GM21367 (cell line): Measurements from ENCODE around the gene FBXO28.
"Not testable (repeated sequence)": the region's sequence is repeated elsewhere in the genome, so short reads cannot be mapped to it uniquely, and the experiment has no call there.

Experiments used
- ATAC-seq: cut with Tn5 transposase; IDR thresholded peaks from one replicate; pipeline ENCODE4 v1.9.1; 2021; ENCODE audit not compliant: unreplicated experiment

FBXO28 gene

DNA sequence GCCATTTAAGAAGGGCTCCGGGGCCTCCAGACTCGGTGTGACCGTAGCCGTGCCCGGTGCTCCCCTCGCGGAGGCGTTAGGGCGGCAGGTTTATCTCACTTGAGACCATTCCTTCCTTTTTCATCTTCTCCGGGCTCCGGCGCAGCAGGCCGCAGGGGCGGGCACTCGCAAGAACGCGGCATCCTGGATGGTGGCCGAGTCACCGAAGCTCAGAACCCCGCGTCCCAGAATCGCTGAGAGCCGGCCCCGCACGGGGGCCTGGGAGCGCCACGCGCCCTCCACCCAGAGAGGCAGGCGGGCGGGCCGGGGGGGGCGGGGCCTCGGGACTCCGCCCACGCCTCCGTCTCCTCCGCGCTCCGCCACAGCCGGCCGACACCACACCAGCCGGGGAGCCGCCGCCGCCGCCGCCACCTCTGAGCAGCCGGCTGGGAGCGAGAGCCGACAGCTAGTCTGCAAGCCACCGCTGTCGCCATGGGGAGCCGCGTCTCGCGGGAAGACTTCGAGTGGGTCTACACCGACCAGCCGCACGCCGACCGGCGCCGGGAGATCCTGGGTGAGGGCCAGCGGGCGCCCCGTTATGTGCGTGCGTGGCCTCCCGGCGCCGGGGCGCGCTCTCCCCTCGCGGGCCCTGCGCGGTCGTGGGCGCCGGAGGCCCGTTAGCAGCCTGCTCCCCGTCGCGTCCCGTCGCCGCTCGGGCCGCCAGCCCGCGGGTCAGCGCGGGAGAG is 69.1 kb downstream of the FBXO28 start, which contains the start of gene DEGS1:
Gene DEGS1 (plus strand): TSS at position 375 of the 725 bp plus-strand sequence. CDS start 97 bp downstream, at position 472.
- peak; percentile 50 for ATAC-seq

DNA sequence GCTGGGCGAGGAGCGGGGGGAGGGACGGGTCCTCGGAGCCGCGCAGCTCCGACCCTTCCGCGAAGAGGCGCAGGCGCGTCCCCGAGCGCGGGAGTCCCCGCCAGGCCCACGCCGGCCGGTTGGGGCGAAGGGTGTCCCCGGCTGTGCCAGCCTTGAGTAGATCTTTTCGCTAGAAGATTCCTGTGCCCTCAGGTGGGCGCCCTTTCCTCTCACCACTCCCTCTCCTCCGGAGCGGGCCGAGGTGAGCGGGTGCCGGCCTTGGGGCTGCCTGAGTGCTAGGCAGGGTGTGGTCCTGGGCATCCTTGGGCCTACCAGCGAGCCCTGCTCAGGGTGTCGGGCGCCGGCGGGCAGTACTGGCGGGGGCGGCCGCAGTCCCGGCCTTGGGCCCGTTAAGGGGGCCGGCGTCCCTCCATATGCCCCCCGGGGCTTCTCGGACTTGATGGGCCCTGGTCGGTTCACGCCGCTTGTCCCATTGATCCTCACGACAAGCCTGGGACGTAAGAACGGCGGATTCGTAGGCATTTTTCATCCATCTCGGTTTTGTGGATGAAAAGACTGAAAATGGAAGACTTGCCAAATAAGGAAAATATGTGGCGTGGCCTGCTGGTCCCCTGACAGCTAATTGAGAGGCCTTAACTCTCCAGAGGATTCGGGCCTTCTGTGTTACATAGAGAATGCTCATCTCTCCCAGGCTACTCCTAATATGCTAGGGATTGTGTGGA is 69.8 kb downstream of the FBXO28 start:
- peak; percentile 37 for ATAC-seq

DNA sequence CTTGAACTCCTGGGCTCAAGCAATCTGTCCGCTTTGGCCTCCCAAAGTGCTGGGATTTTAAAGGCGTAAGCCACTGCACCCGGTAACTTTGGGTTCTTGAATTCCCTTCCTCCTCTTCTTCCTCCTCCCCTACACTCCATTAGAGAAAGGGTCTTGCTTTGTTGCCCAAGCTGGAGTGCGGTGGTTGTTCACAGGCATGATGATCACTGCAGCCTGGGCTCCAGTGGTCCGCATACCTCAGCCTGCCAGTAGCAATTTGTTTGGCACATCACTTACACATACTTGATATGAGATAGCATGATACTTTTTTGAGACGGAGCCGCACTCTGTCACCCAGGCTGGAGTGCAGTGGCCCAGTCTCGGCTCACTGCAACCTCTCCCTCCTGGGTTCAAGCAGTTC is 71.3 kb downstream of the FBXO28 start:
- no peak for ATAC-seq

DNA sequence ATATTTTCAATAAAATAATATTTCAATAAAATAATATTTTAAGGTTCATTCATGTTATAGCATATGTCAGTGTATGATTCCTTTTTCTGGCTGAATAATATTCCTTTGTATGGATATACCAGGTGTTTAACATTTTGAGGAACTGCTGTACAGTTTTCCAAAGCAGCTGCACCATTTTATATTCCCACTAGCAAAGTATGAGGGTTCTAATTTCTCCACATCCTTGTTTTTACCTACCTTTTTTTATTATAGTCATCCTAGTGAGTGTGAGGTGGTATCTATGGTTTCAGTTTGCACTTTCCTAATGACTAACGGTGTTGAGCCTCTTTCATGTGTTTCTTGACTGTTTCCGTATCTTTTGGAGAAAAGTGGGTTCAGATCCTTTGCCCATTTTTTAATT is 74.4 kb downstream of the FBXO28 start:
- no peak for ATAC-seq

DNA sequence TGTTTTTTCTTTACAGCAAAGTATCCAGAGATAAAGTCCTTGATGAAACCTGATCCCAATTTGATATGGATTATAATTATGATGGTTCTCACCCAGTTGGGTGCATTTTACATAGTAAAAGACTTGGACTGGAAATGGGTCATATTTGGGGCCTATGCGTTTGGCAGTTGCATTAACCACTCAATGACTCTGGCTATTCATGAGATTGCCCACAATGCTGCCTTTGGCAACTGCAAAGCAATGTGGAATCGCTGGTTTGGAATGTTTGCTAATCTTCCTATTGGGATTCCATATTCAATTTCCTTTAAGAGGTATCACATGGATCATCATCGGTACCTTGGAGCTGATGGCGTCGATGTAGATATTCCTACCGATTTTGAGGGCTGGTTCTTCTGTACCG is 75.7 kb downstream of the FBXO28 start:
- no peak for ATAC-seq

DNA sequence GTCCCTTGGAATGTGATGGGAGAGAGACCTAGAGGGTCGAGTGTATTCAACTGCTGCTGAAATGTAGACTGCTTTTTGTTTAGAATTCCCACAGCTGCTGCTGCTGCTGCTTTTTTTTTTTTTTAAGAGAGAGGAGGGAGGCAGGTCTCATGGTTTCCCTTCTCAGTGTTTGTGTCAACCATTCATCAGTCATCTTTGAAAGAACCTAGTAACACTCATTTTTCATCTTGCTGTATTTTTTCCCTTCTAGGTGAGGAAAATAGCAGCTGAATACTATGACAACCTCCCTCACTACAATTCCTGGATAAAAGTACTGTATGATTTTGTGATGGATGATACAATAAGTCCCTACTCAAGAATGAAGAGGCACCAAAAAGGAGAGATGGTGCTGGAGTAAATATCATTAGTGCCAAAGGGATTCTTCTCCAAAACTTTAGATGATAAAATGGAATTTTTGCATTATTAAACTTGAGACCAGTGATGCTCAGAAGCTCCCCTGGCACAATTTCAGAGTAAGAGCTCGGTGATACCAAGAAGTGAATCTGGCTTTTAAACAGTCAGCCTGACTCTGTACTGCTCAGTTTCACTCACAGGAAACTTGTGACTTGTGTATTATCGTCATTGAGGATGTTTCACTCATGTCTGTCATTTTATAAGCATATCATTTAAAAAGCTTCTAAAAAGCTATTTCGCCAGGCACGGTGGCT is 78.3 kb downstream of the FBXO28 start:
- peak; percentile 52 for ATAC-seq

DNA sequence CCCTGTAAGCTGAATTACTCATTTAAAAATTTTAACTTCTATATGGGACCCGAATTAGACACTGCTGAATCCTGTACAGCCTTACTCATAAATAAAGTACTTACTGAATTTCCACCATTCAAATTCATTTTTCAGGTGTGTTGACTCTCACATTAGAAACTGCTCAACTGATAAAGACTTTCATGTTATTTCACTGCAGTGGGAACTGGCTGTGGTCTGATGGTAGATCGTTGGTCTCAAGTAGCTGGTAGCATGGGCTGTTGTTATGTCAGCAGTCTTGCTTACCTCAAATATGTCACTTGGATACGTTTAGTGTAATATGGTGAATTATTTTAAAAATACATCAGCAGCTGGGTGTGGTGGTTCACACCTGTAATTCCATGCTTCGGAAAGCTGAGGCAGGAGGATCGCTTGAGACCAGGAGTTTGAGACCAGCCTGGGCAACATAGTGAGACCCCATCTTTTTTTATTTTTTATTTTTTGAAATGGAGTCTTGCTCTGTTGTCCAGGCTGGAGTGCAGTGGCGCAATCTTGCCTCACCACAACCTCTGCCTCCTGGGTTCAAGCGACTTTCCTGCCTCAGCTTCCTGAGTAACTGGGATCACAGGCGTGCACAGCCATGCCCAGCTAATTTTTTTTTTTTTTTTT is 79.5 kb downstream of the FBXO28 start:
- ATAC-seq = no peak

DNA sequence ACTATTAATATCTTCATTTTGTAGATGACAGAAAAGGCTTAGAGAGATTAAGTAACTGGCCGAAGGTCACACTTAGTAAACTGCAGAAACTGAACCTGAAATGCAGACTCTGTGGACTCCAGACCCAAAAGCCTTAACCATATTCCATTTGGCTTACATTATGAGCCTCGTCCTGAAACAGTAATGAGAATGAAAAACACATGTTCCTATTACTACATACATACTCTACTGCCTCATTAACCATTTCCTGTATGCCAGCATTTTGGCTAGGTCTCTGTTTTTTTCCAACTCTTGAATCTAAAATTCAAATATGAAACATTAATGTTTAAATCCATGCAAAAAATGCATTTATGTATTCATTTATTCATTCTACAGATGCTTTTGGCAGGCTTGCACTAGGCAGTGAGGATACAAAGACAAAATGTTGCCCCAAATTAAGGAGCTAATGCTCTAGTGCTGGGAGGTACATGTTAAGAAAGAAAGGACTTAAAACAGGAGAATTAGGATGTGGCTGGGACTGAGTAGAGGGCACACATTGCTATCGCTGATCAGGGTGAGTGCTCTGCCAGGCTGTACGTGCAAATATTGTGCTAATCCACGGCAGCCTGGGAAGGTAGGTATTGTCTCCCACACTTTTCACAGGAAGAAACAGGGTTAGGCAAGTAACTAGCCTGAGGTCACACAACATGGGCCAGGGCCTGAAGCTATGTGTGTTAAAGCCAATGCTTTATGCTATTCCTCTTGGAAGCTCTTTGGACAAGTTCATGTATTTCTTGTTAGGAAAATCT is 83.1 kb downstream of the FBXO28 start:
- no peak for ATAC-seq

DNA sequence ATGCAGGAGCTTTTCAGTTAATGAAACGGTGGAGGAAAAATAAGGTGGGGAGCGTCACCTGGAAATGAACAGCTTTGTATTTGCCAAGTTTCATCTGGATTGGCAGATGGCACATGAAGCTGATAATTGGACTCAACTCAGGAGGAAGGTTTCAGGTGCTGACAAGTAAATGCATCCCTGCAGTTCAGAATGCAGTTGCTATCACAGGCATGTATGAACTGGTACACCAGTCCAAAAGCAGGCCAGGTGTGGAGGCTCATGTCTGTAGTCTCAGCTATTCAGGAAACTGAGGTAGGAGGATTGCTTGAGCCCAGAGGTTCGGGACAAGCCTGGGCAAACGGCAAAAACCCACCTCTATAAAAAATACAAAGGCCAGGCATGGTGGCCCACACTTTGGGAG is 84.7 kb downstream of the FBXO28 start:
- no peak for ATAC-seq

DNA sequence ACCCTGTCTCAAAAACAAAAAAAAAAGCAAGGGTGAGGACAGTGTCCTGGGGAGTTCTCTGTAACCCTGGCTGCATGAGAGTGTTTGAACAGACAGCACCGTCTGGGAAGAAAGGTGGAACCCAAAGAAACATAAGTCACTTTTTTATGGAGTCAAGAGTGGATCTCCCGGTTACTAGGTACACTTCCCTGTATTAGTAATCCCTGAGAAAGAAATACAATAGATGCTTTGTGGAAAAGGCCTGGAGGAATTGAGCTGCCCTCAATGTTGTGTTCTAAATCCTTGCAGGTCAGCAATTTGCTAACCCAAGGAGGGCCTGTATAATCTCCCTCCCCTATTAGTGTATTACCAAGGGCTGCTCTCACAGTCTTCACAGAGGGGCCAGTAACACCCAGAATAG is 85.8 kb downstream of the FBXO28 start:
- no peak for ATAC-seq

DNA sequence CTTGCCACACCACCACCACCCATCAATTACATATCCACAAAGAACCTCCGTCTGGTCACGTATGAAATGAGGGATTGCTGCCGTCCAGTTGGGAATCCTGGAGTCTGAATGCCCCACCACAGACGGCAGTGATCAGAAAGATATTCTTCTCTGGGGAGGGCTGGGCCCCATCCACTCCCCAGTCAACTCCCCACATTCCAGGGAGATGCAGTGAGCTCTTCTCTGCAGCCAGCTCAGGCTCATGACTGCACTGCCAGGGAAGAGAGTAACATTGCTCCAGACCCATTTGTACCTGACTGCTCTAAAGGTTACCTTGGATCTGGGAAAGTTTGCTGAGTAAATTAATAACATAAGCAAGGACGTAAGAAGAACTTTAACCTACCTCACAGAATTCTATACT is 87.5 kb downstream of the FBXO28 start:
- ATAC-seq = no peak

DNA sequence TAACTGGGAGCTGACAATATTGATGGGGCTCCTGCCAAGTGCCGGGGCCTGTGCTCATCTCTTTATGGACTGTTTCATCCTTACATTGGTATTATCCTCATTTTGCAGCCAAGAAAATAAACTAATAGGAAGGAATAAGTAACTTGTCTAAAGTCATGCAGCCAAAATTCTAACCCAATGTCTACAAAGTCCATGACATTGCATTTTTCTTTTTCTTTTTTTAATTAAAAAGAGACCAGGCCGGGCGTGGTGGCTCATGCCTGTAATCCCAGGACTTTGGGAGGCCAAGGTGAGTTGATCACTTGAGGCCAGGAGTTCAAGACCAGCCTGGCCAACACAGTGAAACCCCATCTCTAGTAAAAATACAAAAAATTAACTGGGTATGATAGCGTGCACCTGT is 87.9 kb downstream of the FBXO28 start:
- ATAC-seq = no peak

DNA sequence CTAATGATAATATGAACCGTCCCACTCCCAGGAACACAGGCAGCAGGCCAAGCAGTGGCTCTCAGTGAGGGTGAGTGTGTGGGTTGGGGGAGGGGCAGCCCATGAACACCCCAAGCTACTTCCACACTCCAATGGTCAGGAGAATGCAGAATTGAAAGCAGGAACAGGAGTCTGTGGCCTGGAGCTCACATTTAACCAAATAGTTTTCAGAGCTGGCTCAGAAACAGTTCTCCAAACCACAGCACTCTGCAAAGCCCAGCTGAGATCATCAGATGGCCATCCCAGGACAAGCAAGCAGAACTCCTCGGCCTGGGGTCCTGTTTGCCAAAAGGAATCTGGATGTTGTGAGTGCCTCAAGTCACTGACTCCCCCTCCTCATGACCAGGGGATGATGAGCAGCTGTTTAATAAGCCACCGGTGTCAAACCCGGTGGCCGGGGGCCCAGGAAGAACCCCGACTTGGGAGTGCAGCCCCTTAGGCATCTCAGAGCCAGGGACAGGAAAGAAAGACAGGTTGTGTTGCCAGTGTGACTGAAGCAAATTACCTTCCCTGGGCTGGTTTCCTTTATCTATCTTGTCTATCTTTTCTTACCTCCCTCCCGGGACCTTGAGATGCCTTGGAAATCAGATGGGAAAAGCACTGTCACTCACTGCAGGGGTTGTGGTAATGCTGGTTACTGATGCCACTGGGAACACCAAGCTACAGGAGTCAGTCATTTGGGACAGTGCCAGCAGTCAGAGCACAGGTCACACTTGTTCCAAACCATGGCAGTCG is 89.5 kb downstream of the FBXO28 start:
- ATAC-seq = peak; percentile 67

DNA sequence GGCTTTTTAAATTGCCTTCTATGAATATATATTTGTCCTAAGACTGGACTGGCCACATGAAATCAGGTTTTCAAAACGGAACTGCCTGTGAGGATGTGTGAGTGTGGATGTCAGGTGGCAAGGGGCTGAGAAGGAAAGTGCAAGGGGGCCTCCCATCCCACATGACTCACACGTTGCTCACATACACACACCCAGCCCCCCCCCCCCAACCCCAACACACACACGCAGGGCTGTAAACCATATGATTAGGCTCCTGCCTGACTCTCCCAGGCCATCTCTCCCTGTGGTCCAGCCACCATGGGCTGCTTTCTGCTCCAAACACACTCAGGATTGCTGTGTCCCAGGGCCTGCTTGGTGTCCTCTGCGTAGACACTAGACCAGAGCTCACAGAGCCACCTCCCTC is 91.5 kb downstream of the FBXO28 start:
- ATAC-seq = no peak

DNA sequence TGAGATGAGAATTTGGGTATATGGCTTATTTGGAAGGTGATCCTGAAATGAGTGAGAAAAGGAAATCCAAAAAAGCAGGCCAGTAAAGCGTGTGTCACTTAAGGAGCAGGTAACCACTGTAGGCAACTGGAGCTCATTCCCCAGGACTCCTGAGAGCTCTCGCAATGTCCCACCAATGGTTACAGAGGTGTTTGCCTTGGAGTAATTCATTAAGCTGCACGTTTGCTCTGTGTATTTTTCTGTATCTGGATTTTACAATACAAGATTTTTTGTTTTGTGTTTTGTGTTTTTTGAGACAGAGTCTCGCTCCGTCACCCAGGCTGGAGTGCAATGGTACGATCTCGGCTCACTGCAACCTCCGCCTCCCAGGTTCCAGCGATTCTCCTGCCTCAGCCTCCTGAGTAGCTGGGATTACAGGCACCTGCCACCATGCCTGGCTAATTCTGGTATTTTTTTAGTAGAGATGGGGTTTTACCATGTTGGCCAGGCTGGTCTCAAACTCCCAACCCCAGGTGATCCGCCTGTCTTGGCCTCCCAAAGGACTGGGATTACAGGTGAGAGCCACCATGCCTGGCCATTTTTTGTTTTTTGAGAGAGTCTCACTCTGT is 92.1 kb downstream of the FBXO28 start:
- not testable (repeated sequence) for ATAC-seq

DNA sequence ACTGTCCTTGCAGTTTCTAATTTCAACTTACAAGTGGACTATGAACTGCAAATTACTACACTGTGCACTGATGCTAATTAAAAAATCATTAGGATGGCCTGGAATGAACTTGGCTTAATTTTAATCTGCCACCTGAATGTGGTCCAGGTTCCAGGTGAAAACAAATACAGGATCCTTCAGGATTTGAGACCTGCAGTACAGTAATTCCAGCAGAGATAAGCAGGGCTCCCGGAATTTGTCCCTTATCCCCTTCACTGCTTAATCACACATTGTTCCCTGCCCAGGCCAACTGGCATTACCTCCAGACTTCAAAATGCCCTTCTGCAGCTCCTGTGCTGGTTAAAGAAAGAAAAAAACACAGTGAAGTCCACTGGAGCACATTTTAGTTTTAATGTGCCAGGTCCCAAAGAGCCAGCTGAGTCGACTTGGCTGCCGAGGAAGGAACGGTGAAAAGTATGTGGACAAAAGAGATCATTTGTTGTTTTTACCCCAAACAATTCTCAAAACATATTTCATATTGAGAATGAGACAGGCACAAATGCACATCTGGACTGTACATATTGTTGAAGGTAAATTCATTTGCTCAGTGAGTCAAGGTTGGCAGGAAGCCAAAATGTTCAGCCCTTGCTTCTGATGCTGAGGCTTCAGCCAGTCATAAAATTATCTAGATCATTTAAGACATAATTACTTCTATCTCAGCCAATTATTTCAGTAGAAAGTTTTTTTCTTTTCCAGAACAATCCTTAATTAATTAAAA is 97.5 kb downstream of the FBXO28 start:
- no peak for ATAC-seq
